GM10266 (cell line): Measurements from ENCODE around the gene SMIM43.

Source experiments
- DNase-seq: peaks from one replicate; pipeline ENCODE4 v3.0.0; 2012; ENCODE audit errors: extremely low spot score
- CTCF ChIP-seq: IDR thresholded peaks from 2 replicates; pipeline ENCODE4 v1.5.1; 2012; ENCODE audit warnings: mild to moderate bottlenecking, low read depth; ENCODE audit not compliant: control insufficient read depth, insufficient read depth; ENCODE audit errors: missing control alignments

Gene SMIM43

GRCh38 chr4:121764702-121765367 is at the start of gene SMIM43:
TSS of gene SMIM43 (minus strand) at chr4:121765164. CDS start at chr4:121765105, 59 bp downstream.
- no peak for TF ChIP-seq CTCF

GRCh38 chr4:121814756-121815155 is 49.8 kb upstream of the SMIM43 start:
- TF ChIP-seq CTCF = no peak
- DNase-seq = no peak

More at GRCh38 chr4:121764702-121765367, at the start of gene SMIM43:
- DNase-seq = peak; percentile 14

- TF ChIP-seq CTCF = no peak
- DNase-seq = no peak
Measured at GRCh38 chr4:121811122-121811521, 46.2 kb upstream of the SMIM43 start.

GRCh38 chr4:121806411-121806810 is 41.4 kb upstream of the SMIM43 start:
- DNase-seq = no peak
- TF ChIP-seq CTCF = no peak

- DNase-seq = no peak
- no peak for TF ChIP-seq CTCF
Measured at GRCh38 chr4:121801715-121802075, 36.7 kb upstream of the SMIM43 start.

GRCh38 chr4:121800961-121801714 is 36.2 kb upstream of the SMIM43 start, which contains the start of gene EXOSC9:
TSS of gene EXOSC9 (plus strand) at chr4:121801323. CDS start at chr4:121801425, 102 bp downstream.
- DNase-seq = peak; percentile 76
- no peak for TF ChIP-seq CTCF

- TF ChIP-seq CTCF = no peak
- no peak for DNase-seq
Measured at GRCh38 chr4:121800638-121800960, 35.6 kb upstream of the SMIM43 start.
